HPDE6-E6E7 (cell line): ENCODE measurements around the gene MED16.
"Not testable (repeated sequence)": the region's sequence is repeated elsewhere in the genome, so short reads cannot be mapped to it uniquely, and the experiment has no call there.

Experiments used
- DNase-seq: peaks from one replicate; pipeline ENCODE4 v3.0.0; 2011; ENCODE audit warnings: missing footprints; ENCODE audit errors: extremely low spot score

The MED16 gene

GRCh38 chr19:889662-890295, 3.2 kb downstream of the MED16 start:
- DNase-seq, result no peak

- DNase-seq, result no peak
Measured at GRCh38 chr19:888581-889385, 4.2 kb downstream of the MED16 start.

- DNase-seq, result no peak
Measured at GRCh38 chr19:887599-887998, 5.4 kb downstream of the MED16 start.

- no peak for DNase-seq
Measured at GRCh38 chr19:887072-887471, 5.9 kb downstream of the MED16 start.

DNA sequence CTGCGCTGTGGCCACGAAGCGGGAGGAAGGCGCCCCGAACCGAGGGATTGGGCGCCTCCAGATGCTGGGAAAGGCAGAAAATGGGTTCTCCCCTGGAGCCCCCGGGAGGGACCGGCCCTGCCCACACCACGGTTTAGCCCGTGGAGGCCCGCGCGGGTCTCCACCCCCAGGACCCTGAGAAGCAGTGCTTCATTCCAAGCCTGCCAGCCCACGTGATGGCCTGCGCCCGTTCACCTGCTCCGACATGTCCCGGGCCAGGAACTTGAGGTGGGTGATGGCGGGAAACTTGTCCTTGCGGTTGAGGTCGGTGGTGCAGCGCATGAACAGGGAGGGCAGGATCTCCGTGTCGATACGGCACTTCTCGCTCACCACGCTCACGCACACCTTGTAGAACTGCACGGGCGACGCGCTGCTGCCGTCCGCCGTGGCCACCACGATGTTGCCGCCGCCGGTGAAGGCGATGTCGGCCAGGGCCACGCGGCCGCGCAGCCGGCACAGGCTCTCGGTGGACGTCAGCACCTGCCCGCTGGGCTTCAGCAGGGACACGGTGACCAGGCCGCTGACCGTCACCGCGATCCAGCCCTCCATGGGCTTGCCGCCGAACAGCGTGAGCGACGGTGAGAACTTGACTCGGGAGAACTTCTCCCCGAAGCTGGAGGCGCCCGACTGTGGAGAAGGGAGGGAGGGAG, 7.3 kb downstream of the MED16 start:
- no peak for DNase-seq

- no peak for DNase-seq
Measured at GRCh38 chr19:884420-885211, 8.4 kb downstream of the MED16 start.

- DNase-seq, result peak; percentile 94
Measured at GRCh38 chr19:883661-884211, 9.3 kb downstream of the MED16 start.

DNA sequence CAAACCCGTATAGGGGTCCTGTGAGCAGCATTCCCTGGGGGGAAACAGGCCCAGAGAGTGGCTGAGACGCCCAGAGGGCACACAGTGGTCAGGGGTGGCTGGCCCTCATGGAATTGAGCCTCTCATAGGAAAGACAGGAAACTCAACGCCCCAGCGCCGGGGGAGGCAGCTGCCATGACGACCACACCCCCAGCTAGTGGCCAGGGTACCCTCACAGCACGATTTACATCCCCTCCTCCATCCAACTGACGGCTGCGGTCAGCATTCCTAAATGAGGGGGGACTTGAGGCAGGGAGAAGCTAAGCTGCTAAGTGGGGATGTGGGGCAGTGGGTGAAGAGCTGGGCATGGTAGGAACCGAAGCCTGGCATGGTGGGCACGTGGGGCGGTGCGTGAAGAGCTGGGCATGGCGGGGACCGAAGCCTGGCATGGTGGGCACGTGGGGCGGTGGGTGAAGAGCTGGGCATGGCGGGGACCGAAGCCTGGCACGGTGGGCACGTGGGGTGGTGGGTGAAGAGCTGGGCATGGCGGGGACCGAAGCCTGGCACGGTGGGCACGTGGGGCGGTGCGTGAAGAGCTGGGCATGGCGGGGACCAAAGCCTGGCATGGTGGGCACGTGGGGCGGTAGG, 10.0 kb downstream of the MED16 start:
- no peak for DNase-seq

GRCh38 chr19:881385-882071, 11.5 kb downstream of the MED16 start:
- no peak for DNase-seq

GRCh38 chr19:879711-880438, 13.1 kb downstream of the MED16 start:
- DNase-seq, result no peak

GRCh38 chr19:878751-879561, 14.0 kb downstream of the MED16 start:
- not testable (repeated sequence) for DNase-seq

- DNase-seq, result not testable (repeated sequence)
Measured at GRCh38 chr19:877992-878660, 14.9 kb downstream of the MED16 start.

- DNase-seq, result no peak
Measured at GRCh38 chr19:876780-877314, 16.1 kb downstream of the MED16 start.

GRCh38 chr19:876089-876488, 16.9 kb downstream of the MED16 start:
- DNase-seq, result no peak

DNA sequence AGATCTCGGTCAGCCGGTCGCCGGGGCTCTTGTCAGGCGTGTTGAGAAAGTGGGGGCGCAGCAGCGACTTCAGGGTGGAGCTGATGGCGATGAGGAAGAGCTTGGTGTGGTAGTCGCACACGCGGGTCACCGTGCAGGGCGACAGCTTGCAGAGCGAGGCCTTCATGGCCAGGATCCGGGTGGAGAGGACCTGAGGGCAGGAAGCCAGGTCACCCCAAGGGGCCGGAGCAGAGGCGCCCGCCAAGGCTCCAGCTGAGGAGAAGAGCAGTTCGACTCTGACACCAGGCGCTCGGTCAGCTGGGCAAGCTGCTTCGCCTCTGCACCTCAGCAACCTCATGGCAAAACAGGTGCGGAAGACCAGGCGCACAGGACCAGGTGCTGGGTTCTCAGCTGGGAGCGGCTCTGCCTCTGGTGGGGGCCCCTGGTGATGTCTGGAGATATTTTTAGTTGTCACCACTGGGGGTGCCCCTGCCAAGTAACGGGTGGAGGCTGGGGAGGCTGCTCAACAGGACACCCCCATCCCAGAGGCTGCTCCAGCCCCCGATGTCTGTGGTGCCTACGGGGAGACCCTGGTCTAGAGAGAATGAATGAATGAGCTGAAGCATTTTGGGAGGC, 17.6 kb downstream of the MED16 start:
- DNase-seq, result no peak

GRCh38 chr19:873561-874041, 19.4 kb downstream of the MED16 start:
- no peak for DNase-seq

GRCh38 chr19:873084-873483, 19.9 kb downstream of the MED16 start:
- no peak for DNase-seq
